Left hindlimb (tissue), 1 donor: ENCODE measurements around the gene ERP27.
A peak's percentile ranks its signal among the peaks of the same experiment; 100 is the strongest.

ENCODE experiments used
- DNase-seq: peaks from one replicate; pipeline ENCODE4 v3.0.0-alpha.2; 2018

The ERP27 gene

GRCh38 chr12:14959463-14959862 is 21.1 kb upstream of the ERP27 start:
- no peak for DNase-seq

DNA sequence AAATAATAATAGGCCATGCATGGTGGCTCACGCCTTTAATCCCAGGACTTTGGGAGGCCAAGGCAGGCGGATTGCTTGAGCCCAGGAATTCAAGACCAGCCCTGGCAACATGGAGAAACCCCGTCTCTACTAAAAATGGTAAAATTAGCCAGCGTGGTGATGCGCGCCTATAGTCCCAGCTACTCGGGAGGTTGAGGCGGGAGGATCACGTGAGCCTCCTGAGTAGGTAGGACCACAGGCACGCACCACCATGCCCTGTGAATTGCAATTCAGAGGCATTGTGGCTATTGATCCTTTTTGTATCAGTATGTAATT is 20.7 kb upstream of the ERP27 start:
- no peak for DNase-seq

- DNase-seq = no peak
Measured at GRCh38 chr12:14958361-14959125, 20.2 kb upstream of the ERP27 start.

- no peak for DNase-seq
Measured at GRCh38 chr12:14957551-14958168, 19.3 kb upstream of the ERP27 start.

DNA sequence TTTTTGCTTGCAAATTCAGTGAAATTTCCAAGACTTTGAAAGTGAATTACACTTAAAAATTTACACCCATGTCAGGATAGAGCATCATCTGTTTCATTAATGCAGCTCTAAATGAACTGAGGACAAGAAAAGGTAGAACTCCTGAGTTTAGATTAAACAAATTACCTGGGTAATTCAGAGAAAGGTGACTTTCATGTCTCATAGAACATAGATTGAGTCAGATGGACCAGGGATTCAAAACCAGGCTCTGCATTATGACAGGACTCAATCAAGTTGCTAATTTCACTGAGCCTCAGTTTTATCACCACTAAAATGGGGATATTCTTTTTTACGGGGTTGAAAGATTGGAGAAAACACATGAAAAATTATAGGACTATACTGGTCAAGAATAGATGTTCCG is 18.6 kb upstream of the ERP27 start:
- DNase-seq = no peak

DNA sequence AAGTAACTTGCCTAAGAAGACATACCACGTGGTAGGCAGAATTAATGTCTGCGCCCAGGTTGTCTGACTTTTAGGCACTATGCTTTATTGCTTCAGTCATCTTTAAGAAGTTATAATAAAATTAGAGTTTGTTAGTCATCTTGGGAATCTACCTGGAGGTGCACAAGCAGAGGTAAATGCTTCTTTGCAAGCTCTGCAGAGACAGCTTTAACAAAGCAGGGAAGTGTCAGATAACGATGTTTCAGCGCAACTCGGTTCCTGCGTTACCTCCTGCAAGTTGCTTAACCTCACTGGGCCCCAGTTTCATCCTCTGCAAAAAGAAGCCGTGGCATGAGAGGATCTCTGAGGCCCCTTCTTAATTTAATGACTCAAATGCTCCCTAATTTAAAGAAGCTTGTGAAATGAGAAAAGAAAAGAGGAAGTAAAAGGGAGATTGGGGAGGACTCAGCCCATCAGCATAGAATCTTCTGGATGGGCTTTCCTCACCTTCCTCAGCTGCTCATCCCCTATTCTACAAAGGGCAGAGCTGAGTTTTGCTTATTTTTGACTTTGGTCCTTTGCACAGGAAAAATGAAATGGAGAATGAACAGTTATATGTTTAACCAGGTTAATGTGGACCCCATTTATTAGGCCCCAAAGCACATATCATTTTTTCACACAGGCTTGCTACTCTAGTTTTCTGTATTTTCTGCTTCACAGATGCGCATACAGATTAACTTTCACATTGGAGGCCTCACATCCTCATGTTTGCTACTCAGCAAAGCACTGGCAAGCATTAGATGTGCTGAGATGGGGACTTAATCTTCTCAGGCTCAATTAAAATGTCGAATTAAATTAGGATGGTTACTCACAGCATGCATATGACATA is 17.9 kb upstream of the ERP27 start:
- no peak for DNase-seq

DNA sequence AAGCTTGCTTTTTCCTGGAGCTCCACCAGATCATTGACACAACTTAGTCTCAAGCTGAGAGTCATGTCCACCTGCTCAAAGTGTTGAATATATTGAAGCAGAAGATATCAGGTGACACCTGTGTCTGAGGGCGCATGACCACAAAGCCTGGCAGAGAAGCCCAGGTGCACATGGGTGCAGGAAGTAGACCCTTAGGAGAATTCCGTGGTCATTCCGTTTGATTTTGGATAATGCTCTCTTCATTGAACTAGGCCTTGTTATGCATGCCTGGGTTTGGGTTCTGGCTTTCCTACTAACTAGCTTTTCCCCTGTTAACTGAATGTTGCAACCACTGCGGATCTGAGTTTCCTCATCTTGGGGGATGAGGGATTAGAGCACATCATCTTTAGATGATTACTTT is 15.9 kb upstream of the ERP27 start:
- no peak for DNase-seq

GRCh38 chr12:14953752-14954151 is 15.4 kb upstream of the ERP27 start:
- no peak for DNase-seq

DNA sequence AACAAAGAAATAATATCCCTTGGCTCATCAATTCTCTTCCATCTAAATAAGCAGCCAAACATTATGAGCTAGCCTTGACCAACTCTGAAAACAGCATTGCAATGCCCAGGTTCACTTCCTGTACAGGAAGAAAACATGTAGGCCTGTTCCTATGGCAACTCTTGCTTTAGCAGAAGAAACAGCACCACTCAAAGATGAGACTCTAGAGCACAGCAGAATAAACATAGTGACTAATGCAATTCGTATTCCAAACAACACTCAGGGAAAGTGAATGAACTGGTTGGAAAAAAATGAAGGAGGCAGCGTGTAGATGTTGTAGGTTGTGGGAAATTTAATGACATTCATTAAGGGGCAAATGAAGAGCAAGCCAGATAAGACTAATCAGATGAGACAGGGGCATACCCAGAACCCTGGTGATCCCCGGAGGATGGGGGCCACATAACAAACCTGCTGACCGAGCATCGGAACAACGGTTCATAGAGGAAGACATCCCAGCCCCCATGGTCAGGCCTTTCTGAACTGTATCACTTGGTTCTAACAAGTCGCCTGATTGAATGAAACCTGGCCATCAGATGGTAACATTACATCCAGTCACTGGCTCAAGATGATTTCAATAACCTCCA is 14.1 kb upstream of the ERP27 start:
- no peak for DNase-seq

GRCh38 chr12:14951851-14952250 is 13.5 kb upstream of the ERP27 start:
- no peak for DNase-seq

GRCh38 chr12:14950982-14951746 is 12.8 kb upstream of the ERP27 start:
- no peak for DNase-seq

DNA sequence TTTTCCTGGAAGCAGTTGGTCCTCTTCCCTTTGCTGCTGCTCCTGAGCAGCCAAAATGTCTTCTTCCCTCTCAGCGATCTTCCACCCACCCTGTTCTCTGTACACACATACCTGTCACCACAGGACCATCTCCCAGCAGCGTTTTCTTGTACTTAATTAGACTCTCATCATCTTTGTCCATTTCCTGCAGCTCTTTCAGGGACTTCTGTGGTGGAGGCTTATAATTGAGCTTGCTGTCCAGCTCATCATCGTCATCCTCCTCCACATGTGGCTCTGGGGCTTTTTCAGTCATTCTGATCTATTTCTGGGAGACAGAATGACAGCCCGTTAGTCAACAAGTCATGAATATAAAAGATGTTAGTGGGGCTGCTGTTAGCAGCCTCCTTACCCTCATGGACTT is 12.1 kb upstream of the ERP27 start:
- DNase-seq = no peak

DNA sequence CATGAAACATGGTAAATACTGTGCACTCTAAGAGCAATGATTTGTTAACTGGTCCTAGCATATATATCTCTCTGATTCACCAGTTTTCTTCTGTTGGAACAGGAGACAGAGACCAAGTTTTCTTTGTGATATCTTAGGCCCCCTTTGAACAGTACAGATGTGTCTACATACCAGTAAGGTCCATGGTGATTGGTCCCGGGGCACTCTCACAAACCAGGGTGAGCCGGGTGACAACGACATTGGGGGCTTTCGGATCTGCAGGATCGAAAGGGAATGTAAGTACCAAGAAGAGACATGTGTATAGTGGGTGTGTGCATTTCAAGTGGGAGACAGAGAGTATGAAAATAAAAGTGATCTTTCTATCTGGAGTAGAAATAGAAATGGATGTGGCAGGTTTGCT is 11.3 kb upstream of the ERP27 start:
- DNase-seq = no peak

DNA sequence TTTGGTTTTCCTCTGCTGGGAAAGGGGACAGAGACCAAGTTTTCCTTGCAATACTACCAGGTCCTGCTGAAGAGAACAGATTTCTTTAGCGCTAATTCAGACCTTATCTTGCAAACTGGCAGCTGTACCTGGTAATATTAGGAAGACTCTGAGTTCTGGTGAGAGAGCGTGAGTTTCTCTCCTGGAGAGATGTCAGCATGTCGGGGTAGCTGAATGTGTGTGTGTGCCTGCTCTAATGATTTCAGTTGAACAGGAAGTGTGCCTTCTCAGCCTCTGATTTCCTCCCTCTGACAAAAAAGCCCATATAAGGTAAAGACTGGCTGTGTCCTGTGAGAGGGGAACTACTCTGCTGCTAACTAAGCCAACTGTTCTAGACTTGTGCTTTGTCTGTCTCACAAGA is 10.3 kb upstream of the ERP27 start:
- peak; percentile 54 for DNase-seq

DNA sequence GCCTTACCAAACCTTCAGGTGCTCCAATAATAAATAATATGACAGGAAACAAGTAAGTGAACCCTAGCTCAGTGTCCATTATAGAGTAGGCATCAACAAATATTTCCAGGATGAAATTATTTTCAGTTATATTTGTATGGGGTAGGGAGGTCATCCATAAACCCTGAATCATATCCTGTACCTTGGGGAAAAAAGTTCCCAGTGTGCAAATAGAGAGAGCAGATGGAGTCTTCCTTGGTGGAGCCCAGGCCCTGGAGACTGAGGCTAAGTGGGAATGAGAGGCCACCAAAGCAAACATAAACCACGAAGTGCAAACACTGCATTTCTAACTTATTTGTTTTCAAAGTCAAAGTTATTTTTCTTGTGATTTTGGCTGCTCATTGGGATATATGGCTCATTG is 8.5 kb upstream of the ERP27 start:
- DNase-seq = no peak

GRCh38 chr12:14946162-14946561 is 7.8 kb upstream of the ERP27 start:
- DNase-seq = no peak

DNA sequence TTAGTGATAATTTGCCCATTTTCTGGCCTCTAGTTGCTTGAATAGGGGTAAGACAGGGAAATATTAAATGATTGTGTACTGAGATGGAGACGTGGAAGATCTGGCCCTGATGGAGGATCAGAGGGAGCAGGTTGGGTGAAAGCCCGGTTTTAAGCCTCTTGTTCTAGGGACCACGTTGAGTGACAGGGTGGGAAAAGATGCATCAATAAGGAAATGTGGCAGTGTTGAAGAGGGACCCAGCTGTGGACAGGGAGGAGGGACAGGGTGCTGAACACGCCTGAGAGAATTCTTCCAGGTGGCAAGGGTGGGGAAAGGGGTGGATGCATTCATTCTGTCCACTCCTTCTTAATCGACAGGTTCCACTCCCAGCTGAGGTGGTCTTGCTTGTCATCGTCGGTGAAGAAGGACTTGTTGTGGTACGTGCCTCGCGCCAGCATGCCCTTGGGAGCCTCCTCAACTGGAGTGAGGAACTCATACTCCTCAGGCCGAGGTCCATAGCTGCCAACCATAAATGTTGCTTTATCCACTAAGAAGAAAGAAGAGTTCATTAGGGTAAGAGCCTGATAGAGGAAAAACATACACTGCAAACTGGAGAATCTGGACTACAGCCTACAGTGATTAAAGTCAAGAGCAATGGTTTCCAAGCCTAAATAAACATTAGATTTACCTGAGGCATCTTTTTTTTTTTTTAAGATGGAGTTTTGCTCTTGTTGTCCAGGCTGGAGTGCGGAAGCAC is 4.0 kb upstream of the ERP27 start:
- no peak for DNase-seq

DNA sequence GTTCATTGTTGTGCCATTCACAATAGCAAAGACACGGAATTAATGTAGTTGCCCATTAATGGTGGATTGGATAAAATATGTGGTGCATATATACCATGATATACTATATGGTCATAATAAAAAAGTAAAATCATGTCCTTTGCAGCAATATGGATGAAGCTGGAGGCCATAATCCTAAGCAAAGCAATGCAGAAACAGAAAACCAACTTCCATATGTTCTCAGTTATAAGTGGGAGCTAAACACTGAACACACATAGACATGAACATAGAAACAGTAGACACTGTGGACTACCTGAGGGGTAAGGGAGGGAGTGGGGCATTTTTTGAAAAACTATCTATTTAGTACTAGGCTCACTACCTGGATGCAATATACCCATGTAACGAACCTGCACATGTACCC is 3.0 kb upstream of the ERP27 start:
- DNase-seq = no peak

DNA sequence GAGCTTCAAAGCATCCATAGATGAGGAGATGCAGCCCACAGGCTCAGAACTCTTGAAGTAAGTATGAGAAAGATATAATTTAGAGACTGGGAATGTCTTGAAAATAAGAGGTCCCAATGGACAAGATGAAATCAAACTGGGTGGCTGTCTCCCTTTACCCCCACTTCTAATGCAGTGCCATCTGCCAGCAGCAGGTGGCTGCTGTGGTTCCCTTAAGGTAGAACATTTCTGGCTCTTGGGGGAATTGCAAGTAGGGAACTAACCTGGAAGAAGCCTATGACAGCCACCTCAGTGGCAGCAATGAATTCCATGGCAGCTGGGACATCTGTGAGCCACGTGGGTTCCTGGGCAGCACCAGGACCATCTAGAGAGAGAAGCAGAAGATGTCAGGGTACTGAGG is 648 bp downstream of the ERP27 start:
- DNase-seq = no peak

DNA sequence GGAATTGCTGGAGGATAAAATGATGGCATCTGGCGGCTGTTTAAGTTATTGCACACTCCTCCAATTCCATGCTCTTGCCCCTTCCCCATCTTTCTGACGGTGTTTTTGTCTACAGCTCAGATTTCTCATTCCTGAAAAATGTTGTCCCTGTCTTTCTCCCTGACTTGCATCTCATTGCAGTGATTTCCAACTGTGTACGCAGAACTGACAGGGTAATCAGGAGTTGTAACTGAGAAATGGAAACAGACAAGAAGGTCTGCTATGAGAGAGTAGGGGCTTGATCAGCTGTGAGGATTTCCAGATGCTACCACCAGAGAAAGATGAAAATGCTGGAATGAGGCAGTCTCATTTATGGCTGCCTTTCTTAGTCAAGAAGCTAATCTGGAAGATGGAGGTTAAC is 1.3 kb downstream of the ERP27 start:
- DNase-seq = no peak

- no peak for DNase-seq
Measured at GRCh38 chr12:14936224-14936861, 2.0 kb downstream of the ERP27 start.

GRCh38 chr12:14935031-14935430 is 3.3 kb downstream of the ERP27 start:
- no peak for DNase-seq
